Activated CD8-positive, alpha-beta memory T cell treated with anti-CD3 and anti-CD28 coated beads, Interleukin-2, amount 50 U/mL, for 1 hour (primary cell): ENCODE results near the gene PRKCA.
"Not testable (repeated sequence)": the region's sequence is repeated elsewhere in the genome, so short reads cannot be mapped to it uniquely, and the experiment has no call there.

Source experiments
- DNase-seq: peaks from one replicate; pipeline ENCODE4 v3.0.0-alpha.2; 2020; ENCODE audit errors: extremely low read depth

The PRKCA gene

DNA sequence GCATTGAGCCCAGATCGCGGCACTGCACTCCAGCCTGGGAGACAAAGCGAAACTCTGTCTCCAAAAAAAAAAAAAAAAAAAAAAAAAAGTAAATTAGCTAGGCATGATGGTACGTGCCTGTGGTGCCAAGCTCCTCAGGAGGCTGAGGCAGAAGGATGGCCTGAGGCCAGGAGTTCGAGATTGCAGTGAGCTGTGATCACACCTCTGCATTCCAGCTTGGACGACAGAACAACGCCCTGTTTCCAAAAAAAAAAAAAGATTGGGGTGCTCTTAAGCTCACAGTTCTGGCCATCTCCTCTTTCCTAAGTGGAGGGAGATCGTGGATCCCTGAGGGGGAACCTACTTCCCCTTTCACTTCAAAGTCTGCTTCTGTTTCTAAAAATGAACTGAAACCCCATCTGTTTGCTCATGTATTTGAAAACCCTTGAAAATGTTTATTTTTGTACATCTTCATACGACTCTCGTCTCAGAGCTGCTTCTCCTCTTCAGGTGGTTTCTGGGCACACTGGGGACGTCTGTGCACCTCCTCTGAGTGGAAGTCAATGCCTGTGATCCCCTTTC, 138.8 kb downstream of the PRKCA start:
- DNase-seq: no peak

- no peak for DNase-seq
Measured at GRCh38 chr17:66443166-66443565, 140.8 kb downstream of the PRKCA start.

- DNase-seq: no peak
Measured at GRCh38 chr17:66443606-66444005, 141.2 kb downstream of the PRKCA start.

- DNase-seq: no peak
Measured at GRCh38 chr17:66444031-66444430, 141.6 kb downstream of the PRKCA start.

DNA sequence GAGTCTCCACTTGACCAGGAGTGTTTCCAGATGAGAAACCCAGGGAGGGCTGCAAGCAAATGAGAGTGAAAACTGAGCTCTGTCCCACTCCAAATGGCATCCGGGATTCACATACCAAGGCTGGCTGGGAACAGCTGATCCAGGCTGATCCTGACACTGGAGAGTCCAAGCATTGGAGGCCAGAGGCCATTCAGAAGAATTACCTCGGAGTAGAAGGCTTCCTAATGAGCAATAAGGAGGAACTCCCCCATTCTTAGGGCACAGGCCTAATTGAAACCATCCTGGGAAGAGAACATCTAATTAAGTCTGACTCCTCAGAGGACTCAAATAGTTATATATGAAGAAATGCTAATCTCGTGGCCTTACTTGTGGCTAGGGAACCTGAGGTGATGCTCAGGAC, 142.8 kb downstream of the PRKCA start:
- no peak for DNase-seq

GRCh38 chr17:66446419-66446818, 144.0 kb downstream of the PRKCA start:
- DNase-seq: no peak

GRCh38 chr17:66447159-66447558, 144.7 kb downstream of the PRKCA start:
- no peak for DNase-seq

- DNase-seq: no peak
Measured at GRCh38 chr17:66448026-66448639, 145.7 kb downstream of the PRKCA start.

GRCh38 chr17:66449418-66449977, 147.1 kb downstream of the PRKCA start:
- no peak for DNase-seq

- DNase-seq: no peak
Measured at GRCh38 chr17:66450008-66450851, 147.8 kb downstream of the PRKCA start.

DNA sequence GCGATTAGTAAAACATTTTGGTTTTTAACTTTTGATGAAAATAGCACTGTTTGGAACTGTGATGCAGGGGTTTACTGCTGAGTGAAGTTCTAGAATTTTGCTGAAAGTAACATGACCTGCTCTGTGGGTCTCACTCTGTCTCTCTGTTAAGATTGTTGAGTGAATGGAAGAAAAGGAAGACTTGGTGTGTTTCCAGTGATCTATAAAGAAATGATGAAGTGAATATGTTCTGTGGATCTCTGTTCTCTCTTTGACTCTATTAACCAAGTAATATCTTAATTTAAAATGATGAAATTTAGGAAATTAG, 148.4 kb downstream of the PRKCA start:
- no peak for DNase-seq

DNA sequence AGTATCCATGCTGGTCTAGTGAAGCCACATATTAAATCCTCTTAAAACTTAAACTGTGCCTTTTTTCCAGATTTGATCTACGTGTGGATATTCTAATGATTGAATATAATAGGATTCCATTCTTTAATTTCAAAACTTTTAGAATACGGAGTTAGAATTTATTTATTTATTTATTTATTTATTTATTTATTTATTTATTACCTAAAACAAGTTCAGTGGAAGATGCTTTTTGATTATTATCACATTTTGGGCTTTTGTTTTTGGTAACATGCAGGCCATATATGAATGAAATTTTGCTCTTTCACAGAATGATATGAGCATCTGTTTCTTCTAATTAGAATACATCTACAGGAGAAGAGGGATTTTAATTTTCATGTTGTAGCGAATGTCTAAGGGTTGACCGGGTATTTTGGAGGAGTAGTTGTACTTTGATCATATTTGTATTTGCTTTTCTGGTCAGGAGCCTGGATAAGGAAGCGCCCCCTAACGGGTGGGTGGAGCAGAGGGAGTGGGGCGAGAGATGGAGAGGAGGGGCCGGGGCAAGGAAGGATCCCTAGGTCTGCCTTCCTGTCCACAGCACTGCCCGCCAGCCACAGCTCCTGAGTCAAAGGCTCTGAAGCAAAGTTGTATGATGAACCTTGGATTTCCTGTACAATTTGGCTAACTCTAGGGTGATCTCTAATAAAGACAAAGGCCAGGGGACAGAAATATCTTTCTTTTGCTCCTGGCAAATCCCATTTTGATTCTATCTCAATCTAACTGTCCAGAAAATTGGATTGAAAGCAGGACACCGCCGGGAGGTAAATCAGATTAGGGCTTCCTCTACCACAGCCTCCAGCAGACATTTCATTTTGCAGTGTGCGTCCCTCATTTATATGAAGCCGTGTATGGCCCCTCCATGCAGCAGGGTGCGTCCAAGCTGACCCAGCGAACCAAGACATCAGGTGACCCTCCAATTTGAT, 149.1 kb downstream of the PRKCA start:
- no peak for DNase-seq

DNA sequence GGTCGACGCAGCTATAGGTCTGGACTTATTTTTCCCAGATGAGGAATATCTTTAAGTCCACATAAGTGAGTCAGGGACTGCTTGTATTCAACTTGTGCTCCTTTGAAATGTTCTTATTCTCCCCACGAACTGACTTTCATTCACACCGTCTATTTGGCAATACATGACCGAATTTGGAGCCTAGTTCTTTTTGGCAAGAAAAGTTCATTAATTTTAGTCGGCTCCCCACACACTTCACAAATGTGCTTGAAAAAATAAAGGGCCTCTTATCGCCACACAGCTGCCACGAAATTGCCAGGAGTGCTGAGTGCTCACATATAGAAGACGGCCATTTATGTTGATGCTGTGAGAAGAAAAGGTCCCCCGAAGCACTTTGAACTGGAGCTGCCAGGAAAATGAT, 152.6 kb downstream of the PRKCA start:
- DNase-seq: no peak

DNA sequence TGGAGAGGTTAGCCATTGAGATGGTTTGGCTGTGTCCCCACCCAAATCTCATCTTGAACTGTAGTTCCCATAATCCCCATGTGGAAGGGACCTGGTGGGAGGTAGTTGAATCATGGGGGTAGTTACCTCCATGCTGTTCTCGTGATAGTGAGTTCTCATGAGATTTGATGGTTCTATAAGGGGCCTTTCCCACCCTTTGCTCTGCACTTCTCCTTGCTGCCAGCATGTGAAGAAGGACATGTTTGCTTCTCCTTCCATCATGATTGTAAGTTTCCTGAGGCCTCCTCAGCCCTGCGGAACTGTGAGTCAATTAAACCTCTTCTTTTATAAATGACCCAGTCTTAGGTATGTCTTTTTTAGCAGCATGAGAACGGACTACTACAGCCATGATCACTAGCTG, 155.1 kb downstream of the PRKCA start:
- not testable (repeated sequence) for DNase-seq

GRCh38 chr17:66458782-66459181, 156.4 kb downstream of the PRKCA start:
- no peak for DNase-seq

DNA sequence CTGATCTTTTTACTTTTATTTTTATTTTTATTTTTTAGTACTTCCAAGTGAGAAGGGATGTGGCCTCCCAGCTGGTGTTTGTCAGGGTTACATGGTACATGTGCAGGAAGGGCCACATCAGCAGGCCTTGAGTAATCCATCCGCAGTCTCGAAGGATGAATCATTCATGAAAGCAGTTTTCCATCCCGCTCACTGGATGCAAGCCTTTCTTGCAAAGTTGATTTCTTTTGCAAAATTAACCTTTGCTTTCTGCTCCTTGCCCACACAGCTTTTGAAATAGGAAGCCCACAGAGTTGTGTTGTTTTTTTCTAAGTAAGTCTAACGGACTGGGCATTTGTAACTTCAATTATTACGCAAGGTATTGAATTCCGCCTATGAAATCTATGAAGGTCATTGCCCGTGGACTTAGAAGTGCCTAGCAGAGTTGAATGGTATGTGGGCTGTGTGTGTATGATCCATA, 157.4 kb downstream of the PRKCA start:
- DNase-seq: no peak

- DNase-seq: no peak
Measured at GRCh38 chr17:66460558-66460957, 158.1 kb downstream of the PRKCA start.

GRCh38 chr17:66461343-66461995, 159.1 kb downstream of the PRKCA start:
- no peak for DNase-seq

- DNase-seq: no peak
Measured at GRCh38 chr17:66462010-66462409, 159.6 kb downstream of the PRKCA start.

DNA sequence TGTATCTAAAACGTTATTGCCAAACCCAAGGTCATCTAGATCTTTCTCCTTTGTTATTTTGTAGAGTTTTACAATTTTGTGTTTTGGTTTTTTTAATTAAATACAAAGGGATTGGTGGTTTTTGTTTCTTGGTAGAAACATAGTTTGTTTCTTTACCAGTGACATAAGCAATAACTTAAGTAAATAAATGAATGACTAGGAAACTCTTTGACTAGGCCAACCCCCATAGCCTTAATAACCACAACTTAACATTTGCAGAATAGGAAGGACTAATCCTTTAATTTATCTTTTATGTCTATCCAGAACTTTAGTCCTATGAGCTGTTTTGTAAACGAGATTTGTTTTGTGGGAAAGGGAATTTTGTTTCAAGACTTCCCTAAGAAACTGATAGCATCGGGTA, 162.5 kb downstream of the PRKCA start:
- no peak for DNase-seq

DNA sequence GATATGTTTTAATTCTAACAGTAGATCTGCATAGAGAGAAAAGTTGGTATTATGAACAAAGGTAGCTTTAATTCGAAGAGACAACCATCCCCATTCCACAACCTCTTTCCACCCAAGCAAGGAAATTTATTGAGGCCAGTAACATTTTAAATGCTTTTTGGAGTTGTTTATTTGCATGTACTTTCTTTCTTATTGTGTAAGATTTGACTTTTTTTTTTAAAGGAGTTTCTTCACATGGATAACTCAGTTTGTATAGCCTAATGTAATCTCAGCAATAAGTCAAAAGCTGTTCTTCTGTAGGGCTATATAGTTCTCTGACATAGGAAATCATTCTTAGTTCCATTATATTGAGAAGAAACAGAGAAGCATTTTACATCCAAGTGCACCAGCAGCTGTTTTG, 163.3 kb downstream of the PRKCA start:
- DNase-seq: no peak
